Measurements from ENCODE around the gene MARCHF11. TPM values are rescaled to one million over a fixed set of nuclear protein-coding genes. Genes with fewer than 3 reads are reported as not detected.
A peak's percentile ranks its signal among the peaks of the same experiment; 100 is the strongest.

The MARCHF11 gene
- not detected for polyA plus RNA-seq (ENCODE audit: insufficient read length)

GRCh38 chr5:16179511-16179935 is at the start of gene MARCHF11:
Gene MARCHF11, minus strand, starts transcription at chr5:16179791. Its CDS starts 216 bp downstream, at chr5:16179575.
- DNase-seq = no peak

- DNase-seq = no peak
Measured at GRCh38 chr5:16225927-16226326, 46.3 kb upstream of the MARCHF11 start.

- DNase-seq = no peak
Measured at GRCh38 chr5:16192311-16192710, 12.7 kb upstream of the MARCHF11 start.

- DNase-seq = no peak
Measured at GRCh38 chr5:16180789-16181082, 1.1 kb upstream of the MARCHF11 start.

- no peak for DNase-seq
Measured at GRCh38 chr5:16179936-16180788, 571 bp upstream of the MARCHF11 start.

- peak; percentile 79 for DNase-seq
Measured at GRCh38 chr5:16178745-16179372, 732 bp downstream of the MARCHF11 start.

GRCh38 chr5:16169550-16169949 is 10.0 kb downstream of the MARCHF11 start:
- no peak for DNase-seq

GRCh38 chr5:16160706-16161105 is 18.9 kb downstream of the MARCHF11 start:
- DNase-seq = peak; percentile 18

GRCh38 chr5:16159636-16160035 is 20.0 kb downstream of the MARCHF11 start:
- DNase-seq = no peak

- DNase-seq = no peak
Measured at GRCh38 chr5:16156152-16156551, 23.4 kb downstream of the MARCHF11 start.

- no peak for DNase-seq
Measured at GRCh38 chr5:16152601-16153568, 26.7 kb downstream of the MARCHF11 start.

GRCh38 chr5:16149621-16150020 is 30.0 kb downstream of the MARCHF11 start:
- no peak for DNase-seq

GRCh38 chr5:16147179-16147900 is 32.3 kb downstream of the MARCHF11 start:
- no peak for DNase-seq

GRCh38 chr5:16144416-16144815 is 35.2 kb downstream of the MARCHF11 start:
- no peak for DNase-seq

- no peak for DNase-seq
Measured at GRCh38 chr5:16143361-16144049, 36.1 kb downstream of the MARCHF11 start.

GRCh38 chr5:16140944-16141343 is 38.6 kb downstream of the MARCHF11 start:
- no peak for DNase-seq

- DNase-seq = no peak
Measured at GRCh38 chr5:16140417-16140816, 39.2 kb downstream of the MARCHF11 start.

- DNase-seq = no peak
Measured at GRCh38 chr5:16137177-16137576, 42.4 kb downstream of the MARCHF11 start.

- no peak for DNase-seq
Measured at GRCh38 chr5:16135506-16135905, 44.1 kb downstream of the MARCHF11 start.

- DNase-seq = no peak
Measured at GRCh38 chr5:16135003-16135402, 44.6 kb downstream of the MARCHF11 start.

- DNase-seq = no peak
Measured at GRCh38 chr5:16134204-16134603, 45.4 kb downstream of the MARCHF11 start.

GRCh38 chr5:16131878-16132277 is 47.7 kb downstream of the MARCHF11 start:
- DNase-seq = no peak
